Stimulated activated CD8-positive, alpha-beta memory T cell treated with anti-CD3 and anti-CD28 coated beads, Interleukin-4, amount 100 ng/mL, for 4 hours (primary cell): ENCODE data around the gene IL1R2.

ENCODE experiments used
- DNase-seq, 2 donors: peaks; one replicate each; pipeline ENCODE4 v3.0.0-alpha.2; 2020; ENCODE audit warnings: low read depth in 2 of 2, low spot score in 1 of 2

The IL1R2 gene

DNA sequence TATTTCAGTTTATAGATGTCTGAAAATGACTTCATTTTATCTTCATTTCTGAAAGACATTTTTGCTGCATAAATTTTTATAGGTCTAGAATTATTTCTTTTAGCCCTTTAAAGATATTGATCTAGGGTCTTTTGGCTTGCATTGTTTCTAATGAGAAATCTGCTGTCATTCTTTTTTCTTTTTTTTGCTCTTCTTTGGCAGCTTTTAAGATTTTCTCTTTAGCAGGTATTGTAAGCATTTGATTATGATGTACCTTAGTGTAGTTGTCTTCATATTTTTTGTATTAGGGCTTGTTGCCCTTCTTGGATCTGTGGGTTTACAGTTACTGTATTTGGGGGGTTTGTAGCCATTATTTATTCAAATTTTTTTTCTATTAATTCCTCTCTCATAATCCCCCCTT is 84.8 kb downstream of the IL1R2 start:
- DNase-seq, result no peak
